Measurements from ENCODE around the gene LPAR2. TPM values are rescaled to one million over a fixed set of nuclear protein-coding genes. Genes with fewer than 3 reads are reported as not detected.

The LPAR2 gene
- total and polyA plus RNA-seq, 2 experiments from 2014 or later = 39.4 to 63.1 TPM

DNA sequence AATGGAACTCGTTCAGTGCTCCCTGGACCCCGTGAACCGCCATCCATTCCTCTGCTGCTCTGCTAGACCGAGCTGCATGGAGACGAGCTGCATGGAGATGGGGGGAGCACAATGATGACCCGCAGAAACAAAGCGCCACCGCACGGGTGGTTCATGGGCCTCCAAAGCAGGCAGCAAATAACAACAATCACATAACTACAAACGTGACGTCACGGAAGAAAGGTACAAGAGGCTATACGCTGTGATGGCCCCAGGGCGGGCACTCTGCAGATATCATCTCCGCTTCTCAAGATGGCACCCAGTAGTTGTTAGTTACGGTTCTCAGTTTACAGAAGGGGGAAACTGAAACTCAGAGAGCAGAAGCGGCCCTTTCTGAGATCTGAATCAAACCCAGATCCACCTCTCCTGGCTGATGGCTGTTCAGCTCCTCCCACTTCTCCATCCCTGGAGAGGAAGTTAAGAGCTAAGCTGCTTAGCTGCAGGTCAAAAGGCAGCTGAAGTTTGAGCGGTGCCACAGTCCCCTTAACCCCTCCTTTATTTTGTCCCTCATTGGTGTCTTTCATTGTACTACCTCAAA lies 33.7 kb upstream of the LPAR2 start (continued):
- TF ChIP-seq, protein P1, sequence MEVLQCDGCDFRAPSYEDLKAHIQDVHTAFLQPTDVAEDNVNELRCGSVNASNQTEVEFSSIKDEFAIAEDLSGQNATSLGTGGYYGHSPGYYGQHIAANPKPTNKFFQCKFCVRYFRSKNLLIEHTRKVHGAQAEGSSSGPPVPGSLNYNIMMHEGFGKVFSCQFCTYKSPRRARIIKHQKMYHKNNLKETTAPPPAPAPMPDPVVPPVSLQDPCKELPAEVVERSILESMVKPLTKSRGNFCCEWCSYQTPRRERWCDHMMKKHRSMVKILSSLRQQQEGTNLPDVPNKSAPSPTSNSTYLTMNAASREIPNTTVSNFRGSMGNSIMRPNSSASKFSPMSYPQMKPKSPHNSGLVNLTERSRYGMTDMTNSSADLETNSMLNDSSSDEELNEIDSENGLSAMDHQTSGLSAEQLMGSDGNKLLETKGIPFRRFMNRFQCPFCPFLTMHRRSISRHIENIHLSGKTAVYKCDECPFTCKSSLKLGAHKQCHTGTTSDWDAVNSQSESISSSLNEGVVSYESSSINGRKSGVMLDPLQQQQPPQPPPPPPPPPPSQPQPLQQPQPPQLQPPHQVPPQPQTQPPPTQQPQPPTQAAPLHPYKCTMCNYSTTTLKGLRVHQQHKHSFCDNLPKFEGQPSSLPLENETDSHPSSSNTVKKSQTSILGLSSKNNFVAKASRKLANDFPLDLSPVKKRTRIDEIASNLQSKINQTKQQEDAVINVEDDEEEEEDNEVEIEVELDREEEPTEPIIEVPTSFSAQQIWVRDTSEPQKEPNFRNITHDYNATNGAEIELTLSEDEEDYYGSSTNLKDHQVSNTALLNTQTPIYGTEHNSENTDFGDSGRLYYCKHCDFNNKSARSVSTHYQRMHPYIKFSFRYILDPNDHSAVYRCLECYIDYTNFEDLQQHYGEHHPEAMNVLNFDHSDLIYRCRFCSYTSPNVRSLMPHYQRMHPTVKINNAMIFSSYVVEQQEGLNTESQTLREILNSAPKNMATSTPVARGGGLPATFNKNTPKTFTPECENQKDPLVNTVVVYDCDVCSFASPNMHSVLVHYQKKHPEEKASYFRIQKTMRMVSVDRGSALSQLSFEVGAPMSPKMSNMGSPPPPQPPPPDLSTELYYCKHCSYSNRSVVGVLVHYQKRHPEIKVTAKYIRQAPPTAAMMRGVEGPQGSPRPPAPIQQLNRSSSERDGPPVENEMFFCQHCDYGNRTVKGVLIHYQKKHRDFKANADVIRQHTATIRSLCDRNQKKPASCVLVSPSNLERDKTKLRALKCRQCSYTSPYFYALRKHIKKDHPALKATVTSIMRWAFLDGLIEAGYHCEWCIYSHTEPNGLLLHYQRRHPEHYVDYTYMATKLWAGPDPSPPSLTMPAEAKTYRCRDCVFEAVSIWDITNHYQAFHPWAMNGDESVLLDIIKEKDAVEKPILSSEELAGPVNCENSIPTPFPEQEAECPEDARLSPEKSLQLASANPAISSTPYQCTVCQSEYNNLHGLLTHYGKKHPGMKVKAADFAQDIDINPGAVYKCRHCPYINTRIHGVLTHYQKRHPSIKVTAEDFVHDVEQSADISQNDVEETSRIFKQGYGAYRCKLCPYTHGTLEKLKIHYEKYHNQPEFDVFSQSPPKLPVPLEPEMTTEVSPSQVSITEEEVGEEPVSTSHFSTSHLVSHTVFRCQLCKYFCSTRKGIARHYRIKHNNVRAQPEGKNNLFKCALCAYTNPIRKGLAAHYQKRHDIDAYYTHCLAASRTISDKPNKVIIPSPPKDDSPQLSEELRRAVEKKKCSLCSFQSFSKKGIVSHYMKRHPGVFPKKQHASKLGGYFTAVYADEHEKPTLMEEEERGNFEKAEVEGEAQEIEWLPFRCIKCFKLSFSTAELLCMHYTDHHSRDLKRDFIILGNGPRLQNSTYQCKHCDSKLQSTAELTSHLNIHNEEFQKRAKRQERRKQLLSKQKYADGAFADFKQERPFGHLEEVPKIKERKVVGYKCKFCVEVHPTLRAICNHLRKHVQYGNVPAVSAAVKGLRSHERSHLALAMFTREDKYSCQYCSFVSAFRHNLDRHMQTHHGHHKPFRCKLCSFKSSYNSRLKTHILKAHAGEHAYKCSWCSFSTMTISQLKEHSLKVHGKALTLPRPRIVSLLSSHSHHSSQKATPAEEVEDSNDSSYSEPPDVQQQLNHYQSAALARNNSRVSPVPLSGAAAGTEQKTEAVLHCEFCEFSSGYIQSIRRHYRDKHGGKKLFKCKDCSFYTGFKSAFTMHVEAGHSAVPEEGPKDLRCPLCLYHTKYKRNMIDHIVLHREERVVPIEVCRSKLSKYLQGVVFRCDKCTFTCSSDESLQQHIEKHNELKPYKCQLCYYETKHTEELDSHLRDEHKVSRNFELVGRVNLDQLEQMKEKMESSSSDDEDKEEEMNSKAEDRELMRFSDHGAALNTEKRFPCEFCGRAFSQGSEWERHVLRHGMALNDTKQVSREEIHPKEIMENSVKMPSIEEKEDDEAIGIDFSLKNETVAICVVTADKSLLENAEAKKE (CRISPR knock-in tag; IDR thresholded peaks at IDR 0.05) = no peak
- TF ChIP-seq, protein P2, sequence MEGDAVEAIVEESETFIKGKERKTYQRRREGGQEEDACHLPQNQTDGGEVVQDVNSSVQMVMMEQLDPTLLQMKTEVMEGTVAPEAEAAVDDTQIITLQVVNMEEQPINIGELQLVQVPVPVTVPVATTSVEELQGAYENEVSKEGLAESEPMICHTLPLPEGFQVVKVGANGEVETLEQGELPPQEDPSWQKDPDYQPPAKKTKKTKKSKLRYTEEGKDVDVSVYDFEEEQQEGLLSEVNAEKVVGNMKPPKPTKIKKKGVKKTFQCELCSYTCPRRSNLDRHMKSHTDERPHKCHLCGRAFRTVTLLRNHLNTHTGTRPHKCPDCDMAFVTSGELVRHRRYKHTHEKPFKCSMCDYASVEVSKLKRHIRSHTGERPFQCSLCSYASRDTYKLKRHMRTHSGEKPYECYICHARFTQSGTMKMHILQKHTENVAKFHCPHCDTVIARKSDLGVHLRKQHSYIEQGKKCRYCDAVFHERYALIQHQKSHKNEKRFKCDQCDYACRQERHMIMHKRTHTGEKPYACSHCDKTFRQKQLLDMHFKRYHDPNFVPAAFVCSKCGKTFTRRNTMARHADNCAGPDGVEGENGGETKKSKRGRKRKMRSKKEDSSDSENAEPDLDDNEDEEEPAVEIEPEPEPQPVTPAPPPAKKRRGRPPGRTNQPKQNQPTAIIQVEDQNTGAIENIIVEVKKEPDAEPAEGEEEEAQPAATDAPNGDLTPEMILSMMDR (conservative IDR thresholded peaks at IDR 0.05; ENCODE audit: low read depth in 2 of 2) = no peak
- no peak for TF ChIP-seq JUNB (IDR thresholded peaks at IDR 0.05; ENCODE audit: unreplicated experiment)
- TF ChIP-seq, protein P3, sequence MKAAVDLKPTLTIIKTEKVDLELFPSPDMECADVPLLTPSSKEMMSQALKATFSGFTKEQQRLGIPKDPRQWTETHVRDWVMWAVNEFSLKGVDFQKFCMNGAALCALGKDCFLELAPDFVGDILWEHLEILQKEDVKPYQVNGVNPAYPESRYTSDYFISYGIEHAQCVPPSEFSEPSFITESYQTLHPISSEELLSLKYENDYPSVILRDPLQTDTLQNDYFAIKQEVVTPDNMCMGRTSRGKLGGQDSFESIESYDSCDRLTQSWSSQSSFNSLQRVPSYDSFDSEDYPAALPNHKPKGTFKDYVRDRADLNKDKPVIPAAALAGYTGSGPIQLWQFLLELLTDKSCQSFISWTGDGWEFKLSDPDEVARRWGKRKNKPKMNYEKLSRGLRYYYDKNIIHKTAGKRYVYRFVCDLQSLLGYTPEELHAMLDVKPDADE (IDR thresholded peaks at IDR 0.05) = no peak

DNA sequence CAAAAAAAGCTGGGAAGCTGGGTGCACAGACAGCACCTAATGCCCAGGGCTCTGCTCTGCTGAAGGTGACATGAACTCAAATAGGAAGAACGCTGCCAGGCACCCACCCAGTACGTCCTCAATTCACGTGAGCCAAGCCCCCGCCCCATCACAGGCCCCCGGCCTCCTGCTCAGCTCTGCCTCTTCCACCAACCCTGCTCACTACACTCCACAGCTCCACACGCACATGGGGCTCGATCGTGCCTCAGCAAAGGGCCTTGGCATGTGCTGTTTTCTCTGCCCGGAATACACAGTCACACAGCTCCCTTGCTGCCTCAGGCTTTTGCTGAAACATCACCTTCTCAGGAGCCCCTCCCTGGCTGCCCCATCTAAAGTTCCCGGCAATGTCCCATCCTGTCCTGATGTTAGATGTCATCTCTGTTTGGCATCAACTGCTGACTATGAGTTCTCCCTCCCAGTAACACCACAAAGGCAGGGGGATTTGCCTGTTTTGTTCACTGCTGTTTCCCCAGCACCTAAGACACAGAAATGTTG lies 33.2 kb upstream of the LPAR2 start:
- Histone ChIP-seq H3K4me2 (peak overlapping the region; percentile 94), H3K4me1 (ENCODE audit: insufficient read depth) (peaks cover 9% of the 10 kb centered on the region), H3K9me2 (ENCODE audit: insufficient read depth) (no peaks in the 10 kb centered on the region), H2AFZ (no peak overlapping the region), H3K27me3 (ENCODE audit: insufficient read depth) (no peaks in the 10 kb centered on the region), H3K27ac (ENCODE audit: low read depth) (no peak overlapping the region), H4K20me1 (replicated peaks; ENCODE audit: insufficient read depth) (peaks cover 12% of the 10 kb centered on the region), H3K79me2 (replicated peaks; ENCODE audit: insufficient read depth) (peaks cover 44% of the 10 kb centered on the region), H3F3A (replicated peaks; ENCODE audit: low read depth) (peaks cover 12% of the 10 kb centered on the region; the same call in 1 of the 2 replicates), H3K4me3 (no peak overlapping the region), H3K36me3 (ENCODE audit: insufficient read depth) (peaks cover 22% of the 10 kb centered on the region; the same call in 1 of the 2 replicates)
- DNase-seq (ENCODE audit: low spot score) (no peak), ATAC-seq (no peak)
- Mint-ChIP-seq H3K27ac (no peak overlapping the region; the same call in 1 of the 2 replicates), H3K36me3 (ENCODE audit: low read depth) (peaks cover 49% of the 10 kb centered on the region), H3K4me3 (peak overlapping the region; percentile 92), H3K9me3 (no peaks in the 10 kb centered on the region), H3K4me1 (peaks cover 18% of the 10 kb centered on the region), H3K27me3 (ENCODE audit: insufficient read depth, low read depth, poor library complexity) (peaks cover 9% of the 10 kb centered on the region)
- TF ChIP-seq POLR2AphosphoS5 (IDR thresholded peaks at IDR 0.05; ENCODE audit: low read depth) = no peak
- no peak for TF ChIP-seq STAT1 (IDR thresholded peaks at IDR 0.05; ENCODE audit: unreplicated experiment)
- TF ChIP-seq EZH2 (IDR thresholded peaks at IDR 0.05; ENCODE audit: low read depth, unreplicated experiment) = no peak

Data from GM23338 (cell line).